ENCODE measurements around the gene MYH14. TPM values are rescaled to one million over a fixed set of nuclear protein-coding genes. Genes with fewer than 3 reads are reported as not detected.

MYH14 gene
- polyA plus RNA-seq, 1 donor (not counting 4 experiments of a cell fraction or from before 2014, with no cell fraction given), result 0.20 TPM

- no peak for TF ChIP-seq CTCF (optimal IDR thresholded peaks at IDR 0.05 in 1 of 3, IDR thresholded peaks at IDR 0.05 in 1 of 3, conservative IDR thresholded peaks at IDR 0.05 in 1 of 3; ENCODE audit: extremely low read depth in 1 of 3, insufficient read depth in 2 of 3, low read length in 3 of 3)
- no peak for TF ChIP-seq EZH2 (IDR thresholded peaks at IDR 0.05; ENCODE audit: low read length)
- no peaks in the 10 kb centered on the region for H3K9me3 ChIP-seq (ENCODE audit: control insufficient read depth, low read depth, low read length)
- FAIRE-seq (no peak), DNase-seq (ENCODE audit: low read depth, low spot score) (no peak)
- H3K36me3 ChIP-seq (ENCODE audit: control insufficient read depth in 2 of 2, extremely low read depth in 1 of 2, insufficient read depth in 2 of 2, low read length in 2 of 2), result no peaks in the 10 kb centered on the region
- no peak overlapping the region for H2AFZ ChIP-seq (ENCODE audit: control insufficient read depth, low read length)
- H3K4me1 ChIP-seq (ENCODE audit: control insufficient read depth, extremely low read depth, insufficient read depth, low read length), result no peaks in the 10 kb centered on the region
- no peaks in the 10 kb centered on the region for H4K20me1 ChIP-seq (ENCODE audit: control insufficient read depth, extremely low read depth, insufficient read depth, low read length)
- H3K4me2 ChIP-seq (ENCODE audit: control insufficient read depth, extremely low read depth, insufficient read depth, low read depth, low read length), result no peak overlapping the region
- no peak overlapping the region for H3K9ac ChIP-seq (ENCODE audit: control insufficient read depth, extremely low read depth, insufficient read depth, low read length)
- dilution Hi-C loops (cut with MboI; ENCODE audit: extremely low pct_ligation_motif_present, low sequenced_read_pairs), result no loop called here
- H3K4me3 ChIP-seq (ENCODE audit: control insufficient read depth in 2 of 3, extremely low read depth in 1 of 3, insufficient read depth in 2 of 3, low read depth in 1 of 3, low read length in 3 of 3), result no peak overlapping the region
- no peak overlapping the region for H3K27ac ChIP-seq (ENCODE audit: control insufficient read depth, insufficient read depth, low read length)
- H3K27me3 ChIP-seq (ENCODE audit: control insufficient read depth, extremely low read depth, insufficient read depth, low read length), result peaks cover 7% of the 10 kb centered on the region
- H3K79me2 ChIP-seq (ENCODE audit: control insufficient read depth, insufficient read depth, low read length), result no peaks in the 10 kb centered on the region
- no peaks in the 10 kb centered on the region for H3K9me1 ChIP-seq (ENCODE audit: control insufficient read depth, extremely low read depth, insufficient read depth, low read length)
These were observed 117.2 kb downstream of the MYH14 start for GRCh38 chr19:50320596-50320995.

- H2AFZ ChIP-seq (ENCODE audit: control insufficient read depth, low read length), result no peak overlapping the region
- H4K20me1 ChIP-seq (ENCODE audit: control insufficient read depth, extremely low read depth, insufficient read depth, low read length), result no peaks in the 10 kb centered on the region
- H3K27ac ChIP-seq (ENCODE audit: control insufficient read depth, insufficient read depth, low read length), result no peak overlapping the region
- H3K4me2 ChIP-seq (ENCODE audit: control insufficient read depth, extremely low read depth, insufficient read depth, low read depth, low read length), result no peak overlapping the region
- no peaks in the 10 kb centered on the region for H3K36me3 ChIP-seq (ENCODE audit: control insufficient read depth in 2 of 2, extremely low read depth in 1 of 2, insufficient read depth in 2 of 2, low read length in 2 of 2)
- FAIRE-seq, result no peak
- H3K9me1 ChIP-seq (ENCODE audit: control insufficient read depth, extremely low read depth, insufficient read depth, low read length), result no peaks in the 10 kb centered on the region
- TF ChIP-seq CTCF (optimal IDR thresholded peaks at IDR 0.05 in 1 of 3, IDR thresholded peaks at IDR 0.05 in 1 of 3, conservative IDR thresholded peaks at IDR 0.05 in 1 of 3; ENCODE audit: extremely low read depth in 1 of 3, insufficient read depth in 2 of 3, low read length in 3 of 3), result no peak
- no peak for TF ChIP-seq EZH2 (IDR thresholded peaks at IDR 0.05; ENCODE audit: low read length)
- H3K4me3 ChIP-seq (ENCODE audit: control insufficient read depth in 2 of 3, extremely low read depth in 1 of 3, insufficient read depth in 2 of 3, low read depth in 1 of 3, low read length in 3 of 3), result no peak overlapping the region
- no peaks in the 10 kb centered on the region for H3K4me1 ChIP-seq (ENCODE audit: control insufficient read depth, extremely low read depth, insufficient read depth, low read length)
- H3K9me3 ChIP-seq (ENCODE audit: control insufficient read depth, low read depth, low read length), result no peaks in the 10 kb centered on the region
- H3K79me2 ChIP-seq (ENCODE audit: control insufficient read depth, insufficient read depth, low read length), result no peaks in the 10 kb centered on the region
- no peak for DNase-seq (ENCODE audit: low read depth, low spot score)
- H3K9ac ChIP-seq (ENCODE audit: control insufficient read depth, extremely low read depth, insufficient read depth, low read length), result no peak overlapping the region
- H3K27me3 ChIP-seq (ENCODE audit: control insufficient read depth, extremely low read depth, insufficient read depth, low read length), result peaks cover 12% of the 10 kb centered on the region
- dilution Hi-C loops (cut with MboI; ENCODE audit: extremely low pct_ligation_motif_present, low sequenced_read_pairs), result no loop called here
These were observed 118.4 kb downstream of the MYH14 start for GRCh38 chr19:50321831-50322230.
